SK-N-SH treated with all-trans-retinoic acid at 6 μM for 48 hours (cell line): ENCODE data around the gene ZNF584.

Experiments
- CSRNP3 ChIP-seq: fragments of 250-450 bp; sonication (Bioruptor Pico); IDR thresholded peaks from 2 replicates; pipeline ENCODE4 v1.5.1; 2021; ENCODE audit warnings: mild to moderate bottlenecking, moderate library complexity
- PPARA ChIP-seq: fragments of 250-450 bp; sonication (Bioruptor Pico); IDR thresholded peaks from 2 replicates; pipeline ENCODE4 v1.5.0; 2020; ENCODE audit warnings: mild to moderate bottlenecking, borderline replicate concordance
- ZFP30 ChIP-seq: fragments of 450-650 bp; formaldehyde crosslinking; IDR thresholded peaks from 2 replicates; pipeline ENCODE4 v1.5.0; 2022; ENCODE audit warnings: mild to moderate bottlenecking, moderate library complexity

GRCh38 chr19:58366585-58367430, 41.6 kb upstream of the ZNF584 start:
- no peak for TF ChIP-seq PPARA (CRISPR knock-in tag)
- TF ChIP-seq ZFP30: no peak
- TF ChIP-seq CSRNP3 (CRISPR knock-in tag): no peak
